CD4-positive, alpha-beta T cell treated with Interleukin-4 for 1 hour (primary cell): ENCODE measurements around the gene ZNF550.
A peak's percentile ranks its signal among the peaks of the same experiment; 100 is the strongest.
"Not testable (repeated sequence)": the region's sequence is repeated elsewhere in the genome, so short reads cannot be mapped to it uniquely, and the experiment has no call there.

Experiments
- DNase-seq, 2 donors: peaks; one replicate each; pipeline ENCODE4 v3.0.0-alpha.2; 2020 to 2022

ZNF550 gene

DNA sequence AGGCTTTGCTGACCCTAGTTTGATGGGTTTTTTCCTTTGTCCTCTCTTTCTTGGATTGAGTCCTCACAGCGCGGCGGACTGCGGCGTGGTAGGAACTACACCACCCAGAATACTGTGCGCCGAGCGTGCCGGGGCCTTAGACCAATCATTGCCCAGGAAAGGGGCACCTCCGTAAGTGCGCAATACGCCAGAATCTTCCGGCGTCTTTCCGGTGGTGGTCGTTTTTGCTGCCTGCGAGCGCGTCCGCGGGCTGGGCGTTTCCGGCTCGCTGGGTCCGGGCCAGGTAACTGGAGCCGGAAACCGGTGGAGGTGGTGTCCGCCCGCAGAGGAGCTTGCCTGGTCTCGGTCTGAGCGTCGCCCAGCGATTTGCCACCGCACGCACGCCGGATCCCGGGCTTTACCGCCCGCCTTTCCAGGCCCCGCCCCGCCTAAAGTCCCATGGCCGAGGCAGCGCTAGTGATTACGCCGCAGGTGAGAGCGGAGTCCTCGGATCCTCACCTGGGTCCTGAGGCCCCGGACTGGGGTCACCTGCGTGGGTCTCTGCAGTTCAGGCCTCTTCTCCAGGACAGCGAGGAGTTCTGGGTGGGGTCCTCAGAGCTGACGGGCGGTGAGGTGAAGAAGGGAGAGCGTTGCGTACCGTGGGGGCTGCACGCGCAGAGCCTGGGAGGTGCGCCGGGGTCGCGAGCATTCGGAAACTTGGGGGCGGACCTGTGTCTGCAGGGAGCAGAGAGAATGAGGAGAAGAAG is 32.4 kb downstream of the ZNF550 start, which contains the start of gene ZNF549:
Gene ZNF549, plus strand, starts transcription at position 221 of the 746 bp plus-strand sequence. Its CDS starts 218 bp downstream, at position 439.
- peak; percentile 92 to 93 for DNase-seq

- DNase-seq: not testable (repeated sequence)
Observed at GRCh38 chr19:57518021-57518420, 41.6 kb downstream of the ZNF550 start.

- no peak for DNase-seq
Observed at GRCh38 chr19:57515255-57515654, 44.4 kb downstream of the ZNF550 start.

- no peak for DNase-seq
Observed at GRCh38 chr19:57512845-57513244, 46.8 kb downstream of the ZNF550 start.

- DNase-seq: no peak
Observed at GRCh38 chr19:57511484-57511883, 48.2 kb downstream of the ZNF550 start.

DNA sequence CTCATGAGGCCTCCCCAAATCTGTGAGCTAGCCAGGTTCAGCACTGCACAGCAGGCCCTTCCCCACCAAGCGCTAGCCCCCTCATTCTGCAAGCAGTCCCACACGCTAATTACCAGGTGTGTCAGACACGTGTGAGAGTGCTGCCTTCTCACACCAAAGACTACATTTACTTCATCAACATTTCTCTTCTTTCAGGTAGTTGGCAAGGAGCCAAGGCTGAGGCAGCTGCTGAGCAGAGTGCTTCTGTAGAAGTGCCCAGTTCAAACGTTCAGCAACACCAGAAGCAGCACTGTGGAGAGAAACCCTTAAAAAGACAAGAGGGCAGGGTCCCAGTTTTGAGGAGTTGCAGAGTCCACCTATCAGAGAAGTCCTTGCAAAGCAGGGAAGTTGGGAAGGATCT is 53.5 kb downstream of the ZNF550 start:
- no peak for DNase-seq

DNA sequence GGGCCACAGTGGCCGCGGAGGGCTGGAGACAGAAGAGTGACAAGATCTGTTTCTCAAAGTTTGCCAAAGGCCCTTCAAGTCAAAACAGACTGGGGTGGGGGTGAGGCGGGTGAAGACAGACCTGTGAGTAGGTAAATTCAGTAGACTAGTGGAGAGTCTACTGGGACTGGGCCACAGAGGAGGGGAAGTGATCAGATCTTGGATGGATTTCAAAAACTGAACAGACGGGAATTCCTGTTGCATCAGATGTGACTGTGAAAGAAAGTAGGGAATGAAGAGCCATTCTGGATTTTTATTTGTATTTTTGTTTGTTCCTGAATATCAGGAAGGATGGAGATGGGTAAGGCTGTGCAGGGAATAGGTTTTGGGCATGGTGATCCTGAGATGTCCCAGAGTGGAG is 59.3 kb downstream of the ZNF550 start:
- DNase-seq: not testable (repeated sequence)

DNA sequence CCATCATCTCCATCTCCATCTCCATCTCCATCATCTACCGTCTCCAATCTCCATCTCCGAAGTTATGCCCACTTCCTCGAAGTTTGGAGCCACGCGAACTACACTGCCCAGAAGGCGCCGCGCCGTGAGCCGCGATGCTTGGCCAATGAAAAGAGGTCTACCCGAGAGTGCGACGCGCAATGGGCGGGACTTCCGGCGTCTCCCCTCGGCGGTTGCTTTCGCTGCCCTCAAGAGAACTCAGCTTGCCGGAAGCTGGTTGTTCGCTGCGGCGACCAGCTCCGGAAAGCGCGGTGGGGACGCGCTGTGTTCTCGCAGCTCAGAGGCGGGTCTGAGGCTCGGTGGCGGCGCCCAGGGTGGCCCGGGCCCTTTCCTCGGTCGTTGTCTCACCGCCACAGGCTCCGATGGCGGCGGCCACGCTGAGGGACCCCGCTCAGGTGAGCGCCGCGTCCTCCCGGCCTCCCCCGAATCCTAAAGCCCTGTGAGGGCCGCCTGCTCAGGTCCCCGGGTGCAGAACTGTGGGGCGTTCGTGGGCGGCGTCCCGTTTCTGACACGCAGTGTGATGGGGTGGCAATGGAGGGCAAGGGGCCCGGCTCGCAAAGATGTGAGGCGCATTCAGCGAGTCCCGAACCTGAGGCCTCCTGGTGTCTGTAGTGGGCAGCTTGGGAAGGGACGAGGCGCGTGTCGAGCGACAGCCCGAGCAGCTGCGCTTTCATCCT is 59.8 kb downstream of the ZNF550 start, which contains the start of gene ZNF773:
Gene ZNF773, plus strand, starts transcription at position 259 of the 716 bp plus-strand sequence. Its CDS starts 143 bp downstream, at position 402.
- DNase-seq: peak; percentile 96 to 97

- not testable (repeated sequence) for DNase-seq
Observed at GRCh38 chr19:57499332-57499679, 60.4 kb downstream of the ZNF550 start.

DNA sequence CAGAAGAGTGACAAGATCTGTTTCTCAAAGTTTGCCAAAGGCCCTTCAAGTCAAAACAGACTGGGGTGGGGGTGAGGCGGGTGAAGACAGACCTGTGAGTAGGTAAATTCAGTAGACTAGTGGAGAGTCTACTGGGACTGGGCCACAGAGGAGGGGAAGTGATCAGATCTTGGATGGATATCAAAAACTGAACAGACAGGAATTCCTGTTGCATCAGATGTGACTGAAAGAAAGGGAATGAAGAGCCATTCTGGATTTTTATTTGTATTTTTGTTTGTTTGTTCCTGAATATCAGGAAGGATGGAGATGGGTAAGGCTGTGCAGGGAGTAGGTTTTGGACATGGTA is 71.4 kb downstream of the ZNF550 start:
- not testable (repeated sequence) for DNase-seq

DNA sequence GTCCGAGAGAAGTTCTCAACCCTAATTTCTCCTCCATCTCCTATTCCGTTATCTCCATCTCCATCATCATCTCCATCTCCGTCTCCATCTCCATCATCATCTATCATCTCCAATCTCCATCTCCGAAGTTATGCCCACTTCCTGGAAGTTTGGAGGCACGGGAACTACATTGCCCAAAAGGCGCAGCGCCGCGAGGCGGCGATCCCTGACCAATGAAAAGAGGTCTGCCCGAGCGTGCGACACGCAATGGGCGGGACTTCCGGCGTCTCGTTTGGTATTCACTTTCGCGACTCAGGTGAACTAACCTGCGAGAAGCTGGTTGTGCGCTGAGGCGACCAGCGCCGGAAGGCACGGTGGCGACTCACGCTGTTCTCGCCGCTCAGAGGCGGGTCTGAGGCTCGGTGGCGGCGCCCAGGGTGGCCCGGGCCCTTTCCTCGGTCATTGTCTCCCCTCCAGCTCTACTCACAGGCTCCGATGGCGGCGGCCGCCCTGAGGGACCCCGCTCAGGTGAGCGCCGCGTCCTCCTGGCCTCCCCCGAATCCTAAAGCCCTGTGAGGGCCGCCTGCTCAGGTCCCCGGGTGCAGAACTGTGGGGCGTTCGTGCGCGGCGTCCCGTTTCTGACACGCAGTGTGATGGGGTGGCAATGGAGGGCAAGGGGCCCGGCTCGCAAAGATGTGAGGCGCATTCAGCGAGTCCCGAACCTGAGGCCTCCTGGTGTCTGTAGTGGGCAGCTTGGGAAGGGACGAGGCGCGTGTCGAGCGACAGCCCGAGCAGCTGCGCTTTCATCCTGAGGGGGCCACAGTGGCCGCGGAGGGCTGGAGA is 72.0 kb downstream of the ZNF550 start, which contains the start of gene ZNF419:
Gene ZNF419, plus strand, starts transcription at position 274 of the 822 bp plus-strand sequence. Its CDS starts 201 bp downstream, at position 475.
- DNase-seq: peak; percentile 94 to 95
